ENCODE data around the gene SLC25A4. TPM values are rescaled to one million over a fixed set of nuclear protein-coding genes. Genes with fewer than 3 reads are reported as not detected.

SLC25A4 gene
- total RNA-seq, 1 donor from 2014 or later: 2.7 TPM

DNA sequence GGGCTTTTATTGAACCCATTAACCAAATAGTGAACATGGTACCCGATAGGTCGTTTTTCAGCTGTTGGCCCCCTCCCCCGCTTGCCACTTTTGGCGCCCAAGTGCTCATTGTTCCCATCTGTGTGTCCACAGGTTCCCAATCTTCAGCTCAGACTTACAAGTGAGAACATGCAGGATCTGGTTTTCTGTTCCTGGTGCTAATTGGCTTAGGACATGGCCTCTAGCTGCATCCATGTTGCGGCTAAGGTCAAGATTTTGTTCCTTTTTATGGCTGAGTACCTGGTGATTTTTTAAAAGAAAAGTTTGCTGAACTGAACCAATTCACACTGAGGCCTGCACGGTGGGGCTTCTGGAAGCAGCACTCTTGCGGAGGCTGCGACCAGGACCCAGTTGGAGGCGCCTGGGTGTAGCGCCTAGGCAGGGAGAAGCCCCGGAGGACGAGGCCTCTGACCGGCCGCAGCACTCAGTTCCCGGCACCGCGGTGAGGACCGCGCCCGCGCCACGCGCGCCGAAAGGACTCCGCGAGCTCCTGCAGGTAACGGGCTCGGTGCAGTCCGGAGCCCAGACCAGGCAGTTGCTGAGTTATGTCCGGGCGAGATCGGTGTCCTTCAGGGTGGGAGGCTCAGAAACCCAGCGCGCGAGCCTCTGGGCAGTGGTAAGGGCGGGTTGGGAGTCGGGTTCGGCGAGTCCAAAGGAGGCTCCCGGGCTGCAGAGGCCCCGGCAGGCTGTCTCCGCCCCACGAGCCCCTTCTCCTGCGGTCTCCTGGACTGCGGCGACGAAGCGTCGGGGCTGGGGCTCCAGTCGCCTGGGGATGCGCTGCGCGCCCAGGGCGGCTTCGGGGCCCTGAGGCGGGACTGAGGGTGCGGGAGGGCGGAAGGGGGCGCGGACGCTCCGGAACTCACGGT lies 15.8 kb upstream of the SLC25A4 start:
- H3K27ac Mint-ChIP-seq: no peak overlapping the region
- intact Hi-C loops (cut with micrococcal nuclease): no loop called here
- peaks cover 71% of the 10 kb centered on the region for H3K27me3 Mint-ChIP-seq (ENCODE audit: insufficient read depth)
- H3K36me3 Mint-ChIP-seq (ENCODE audit: low read depth): no peaks in the 10 kb centered on the region
- peaks cover 15% of the 10 kb centered on the region for H3K4me1 Mint-ChIP-seq (ENCODE audit: low read depth)
- H3K9me3 Mint-ChIP-seq: no peaks in the 10 kb centered on the region
- no peak for DNase-seq (ENCODE audit: low spot score)
- H3K4me3 Mint-ChIP-seq: peak overlapping the region; percentile 51

GRCh38 chr4:185128272-185129119 lies 14.6 kb upstream of the SLC25A4 start:
- no peaks in the 10 kb centered on the region for H3K9me3 Mint-ChIP-seq
- intact Hi-C loops (cut with micrococcal nuclease): no loop called here
- no peaks in the 10 kb centered on the region for H3K36me3 Mint-ChIP-seq (ENCODE audit: low read depth)
- no peak overlapping the region for H3K27ac Mint-ChIP-seq
- H3K4me3 Mint-ChIP-seq: peak overlapping the region; percentile 71
- H3K27me3 Mint-ChIP-seq (ENCODE audit: insufficient read depth): peaks cover 64% of the 10 kb centered on the region
- no peak for DNase-seq (ENCODE audit: low spot score)
- peaks cover 7% of the 10 kb centered on the region for H3K4me1 Mint-ChIP-seq (ENCODE audit: low read depth)

- Mint-ChIP-seq H3K27me3 (ENCODE audit: insufficient read depth) (peaks cover 52% of the 10 kb centered on the region), H3K36me3 (ENCODE audit: low read depth) (no peaks in the 10 kb centered on the region), H3K4me3 (no peak overlapping the region), H3K4me1 (ENCODE audit: low read depth) (no peaks in the 10 kb centered on the region), H3K9me3 (no peaks in the 10 kb centered on the region), H3K27ac (no peak overlapping the region)
- intact Hi-C loops (cut with micrococcal nuclease): loop anchor here (1.0 to 2.0 kb wide), 6 partner anchors 49 to 1294 kb away; no protein-coding TSS in a partner anchor
- no peak for DNase-seq (ENCODE audit: low spot score)
Measured at GRCh38 chr4:185134307-185134869, 8.7 kb upstream of the SLC25A4 start.

DNA sequence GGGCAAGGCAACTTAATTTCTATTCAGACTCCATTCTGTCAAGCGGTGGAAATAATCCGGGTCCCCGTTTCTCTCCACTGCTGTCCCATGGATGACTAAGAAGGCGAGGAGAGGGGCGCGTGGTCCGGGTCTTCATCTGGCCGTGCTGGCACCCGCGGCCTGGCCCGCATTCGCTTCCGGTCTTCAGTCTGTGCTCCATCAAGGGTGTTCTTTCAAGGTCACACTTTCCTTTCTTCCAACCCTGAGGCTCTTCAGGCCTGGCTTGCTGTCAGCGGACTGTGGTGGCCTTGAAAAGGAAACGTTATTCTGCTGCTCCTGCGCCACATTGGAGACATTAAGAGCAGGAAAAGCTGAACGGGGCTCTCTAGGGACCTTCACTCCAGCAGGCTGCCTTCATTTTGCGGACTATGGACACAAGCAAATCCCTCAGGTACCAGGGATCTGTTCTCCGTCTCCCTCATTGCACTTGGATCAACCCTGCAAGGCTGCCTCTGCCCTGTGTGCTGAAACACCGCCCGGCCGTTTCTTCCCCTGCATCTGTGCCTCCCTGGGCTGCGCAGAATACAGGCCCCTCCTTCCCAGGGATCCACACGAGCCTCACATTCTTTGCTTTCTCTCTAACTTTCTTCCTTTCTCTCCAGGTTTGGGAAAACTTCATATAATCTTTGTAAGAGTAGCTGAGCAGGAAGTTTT lies 5.7 kb upstream of the SLC25A4 start:
- Mint-ChIP-seq H3K36me3 (ENCODE audit: low read depth) (peaks cover 1% of the 10 kb centered on the region), H3K4me3 (no peak overlapping the region), H3K4me1 (ENCODE audit: low read depth) (peaks cover 2% of the 10 kb centered on the region), H3K27ac (no peak overlapping the region), H3K9me3 (no peaks in the 10 kb centered on the region), H3K27me3 (ENCODE audit: insufficient read depth) (peaks cover 62% of the 10 kb centered on the region)
- intact Hi-C loops (cut with micrococcal nuclease): no loop called here
- no peak for DNase-seq (ENCODE audit: low spot score)

DNA sequence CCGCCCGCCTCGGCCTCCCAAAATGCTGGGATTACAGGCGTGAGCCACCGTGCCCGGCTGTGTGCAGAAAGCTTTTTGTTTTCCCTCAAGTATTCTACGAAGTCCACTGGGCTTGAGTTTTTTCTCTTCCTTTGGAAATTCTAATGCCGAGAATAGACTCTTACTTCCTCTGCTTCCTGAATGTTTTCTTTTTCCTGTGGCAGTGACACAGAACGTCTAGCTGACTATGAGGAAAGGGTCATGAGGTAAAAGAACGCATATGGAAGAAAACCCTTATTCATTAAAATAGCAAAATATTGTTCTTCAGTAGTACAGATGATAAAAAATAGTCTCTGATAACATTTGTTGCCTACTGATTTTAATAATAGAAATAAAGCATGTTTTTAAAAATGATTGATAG lies 4.9 kb upstream of the SLC25A4 start:
- Mint-ChIP-seq H3K9me3 (no peaks in the 10 kb centered on the region), H3K4me3 (no peak overlapping the region)
- intact Hi-C loops (cut with micrococcal nuclease): no loop called here

GRCh38 chr4:185139736-185140135 lies 3.3 kb upstream of the SLC25A4 start:
- peaks cover 1% of the 10 kb centered on the region for H3K36me3 Mint-ChIP-seq (ENCODE audit: low read depth)
- no peak overlapping the region for H3K27ac Mint-ChIP-seq
- H3K4me1 Mint-ChIP-seq (ENCODE audit: low read depth): peaks cover 12% of the 10 kb centered on the region
- peaks cover 70% of the 10 kb centered on the region for H3K27me3 Mint-ChIP-seq (ENCODE audit: insufficient read depth)
- no peaks in the 10 kb centered on the region for H3K9me3 Mint-ChIP-seq
- no peak overlapping the region for H3K4me3 Mint-ChIP-seq
- no peak for DNase-seq (ENCODE audit: low spot score)
- intact Hi-C loops (cut with micrococcal nuclease): loop anchor here (5.0 kb wide), 2 partner anchors 407 to 492 kb away; partner anchors contain the start of genes CASP3, CENPU and PRIMPOL

More for the DNA sequence above, 4.9 kb upstream of the SLC25A4 start:
- no peak for DNase-seq (ENCODE audit: low spot score)
- peaks cover 1% of the 10 kb centered on the region for H3K36me3 Mint-ChIP-seq (ENCODE audit: low read depth)
- no peak overlapping the region for H3K27ac Mint-ChIP-seq
- peaks cover 64% of the 10 kb centered on the region for H3K27me3 Mint-ChIP-seq (ENCODE audit: insufficient read depth)
- H3K4me1 Mint-ChIP-seq (ENCODE audit: low read depth): peaks cover 6% of the 10 kb centered on the region

- Mint-ChIP-seq H3K27me3 (ENCODE audit: insufficient read depth) (peaks cover 74% of the 10 kb centered on the region), H3K36me3 (ENCODE audit: low read depth) (peaks cover 1% of the 10 kb centered on the region), H3K4me1 (ENCODE audit: low read depth) (peaks cover 12% of the 10 kb centered on the region), H3K4me3 (no peak overlapping the region), H3K27ac (no peak overlapping the region), H3K9me3 (no peaks in the 10 kb centered on the region)
- intact Hi-C loops (cut with micrococcal nuclease): loop anchor here (2.0 to 5.0 kb wide), 6 partner anchors 41 to 494 kb away; partner anchors contain the start of genes ANKRD37, CASP3, CCDC110 and CENPU
- no peak for DNase-seq (ENCODE audit: low spot score)
Measured at GRCh38 chr4:185141777-185142176, 1.3 kb upstream of the SLC25A4 start.

- H3K27ac Mint-ChIP-seq: no peak overlapping the region
- no peak for DNase-seq (ENCODE audit: low spot score)
- H3K36me3 Mint-ChIP-seq (ENCODE audit: low read depth): peaks cover 1% of the 10 kb centered on the region
- H3K27me3 Mint-ChIP-seq (ENCODE audit: insufficient read depth): peaks cover 72% of the 10 kb centered on the region
- H3K4me3 Mint-ChIP-seq: peak overlapping the region; percentile 82
- H3K9me3 Mint-ChIP-seq: no peaks in the 10 kb centered on the region
- H3K4me1 Mint-ChIP-seq (ENCODE audit: low read depth): peaks cover 12% of the 10 kb centered on the region
- intact Hi-C loops (cut with micrococcal nuclease): loop anchor here (2.0 to 5.0 kb wide), 6 partner anchors 40 to 495 kb away; partner anchors contain the start of genes ANKRD37, CASP3, CCDC110 and CENPU
Measured at GRCh38 chr4:185142564-185142911, 528 bp upstream of the SLC25A4 start.

DNA sequence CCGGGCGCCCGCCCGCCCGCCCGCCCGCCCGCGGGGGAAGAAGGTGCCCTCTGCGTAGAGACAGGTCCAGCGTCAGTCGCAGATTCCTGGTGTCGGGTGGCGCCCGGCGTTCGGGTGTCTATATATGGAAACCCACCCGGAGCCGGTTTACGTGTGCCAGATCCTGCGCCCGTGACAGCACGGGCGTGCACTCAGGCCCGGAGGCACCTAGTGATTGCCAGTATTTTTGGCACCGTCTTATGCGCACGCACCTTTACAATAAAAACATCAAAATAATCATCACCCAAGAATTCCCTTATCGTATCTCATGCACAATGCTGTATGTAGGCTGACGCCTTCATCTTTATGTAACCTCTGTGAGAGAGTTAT lies 519 bp downstream of the SLC25A4 start:
- Mint-ChIP-seq H3K4me3 (peak overlapping the region; percentile 81), H3K27ac (no peak overlapping the region)

DNA sequence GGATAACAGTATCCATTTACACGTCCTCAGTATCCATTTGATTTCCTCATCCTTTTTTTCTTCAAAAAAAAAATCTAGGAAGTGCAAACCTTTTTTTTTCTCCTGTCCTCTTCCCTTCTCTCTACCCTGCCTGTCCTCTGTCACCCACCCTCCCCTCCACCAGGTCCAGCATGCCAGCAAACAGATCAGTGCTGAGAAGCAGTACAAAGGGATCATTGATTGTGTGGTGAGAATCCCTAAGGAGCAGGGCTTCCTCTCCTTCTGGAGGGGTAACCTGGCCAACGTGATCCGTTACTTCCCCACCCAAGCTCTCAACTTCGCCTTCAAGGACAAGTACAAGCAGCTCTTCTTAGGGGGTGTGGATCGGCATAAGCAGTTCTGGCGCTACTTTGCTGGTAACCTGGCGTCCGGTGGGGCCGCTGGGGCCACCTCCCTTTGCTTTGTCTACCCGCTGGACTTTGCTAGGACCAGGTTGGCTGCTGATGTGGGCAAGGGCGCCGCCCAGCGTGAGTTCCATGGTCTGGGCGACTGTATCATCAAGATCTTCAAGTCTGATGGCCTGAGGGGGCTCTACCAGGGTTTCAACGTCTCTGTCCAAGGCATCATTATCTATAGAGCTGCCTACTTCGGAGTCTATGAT lies 1.7 kb downstream of the SLC25A4 start:
- H3K4me1 Mint-ChIP-seq (ENCODE audit: low read depth): peaks cover 12% of the 10 kb centered on the region
- DNase-seq (ENCODE audit: low spot score): no peak
- H3K9me3 Mint-ChIP-seq: no peaks in the 10 kb centered on the region
- H3K36me3 Mint-ChIP-seq (ENCODE audit: low read depth): peaks cover 4% of the 10 kb centered on the region
- H3K4me3 Mint-ChIP-seq: peak overlapping the region; percentile 15
- peaks cover 56% of the 10 kb centered on the region for H3K27me3 Mint-ChIP-seq (ENCODE audit: insufficient read depth)
- intact Hi-C loops (cut with micrococcal nuclease): loop anchor here (5.0 kb wide), 2 partner anchors 412 to 497 kb away; partner anchors contain the start of genes CASP3, CENPU and PRIMPOL
- H3K27ac Mint-ChIP-seq: no peak overlapping the region

More for the DNA sequence above, 519 bp downstream of the SLC25A4 start:
- DNase-seq (ENCODE audit: low spot score): no peak
- H3K9me3 Mint-ChIP-seq: no peaks in the 10 kb centered on the region
- peaks cover 66% of the 10 kb centered on the region for H3K27me3 Mint-ChIP-seq (ENCODE audit: insufficient read depth)
- intact Hi-C loops (cut with micrococcal nuclease): loop anchor here (1.0 to 5.0 kb wide), 7 partner anchors 22 to 496 kb away; partner anchors contain the start of genes ANKRD37, CASP3, CCDC110 and CENPU
- peaks cover 1% of the 10 kb centered on the region for H3K36me3 Mint-ChIP-seq (ENCODE audit: low read depth)
- peaks cover 12% of the 10 kb centered on the region for H3K4me1 Mint-ChIP-seq (ENCODE audit: low read depth)

DNA sequence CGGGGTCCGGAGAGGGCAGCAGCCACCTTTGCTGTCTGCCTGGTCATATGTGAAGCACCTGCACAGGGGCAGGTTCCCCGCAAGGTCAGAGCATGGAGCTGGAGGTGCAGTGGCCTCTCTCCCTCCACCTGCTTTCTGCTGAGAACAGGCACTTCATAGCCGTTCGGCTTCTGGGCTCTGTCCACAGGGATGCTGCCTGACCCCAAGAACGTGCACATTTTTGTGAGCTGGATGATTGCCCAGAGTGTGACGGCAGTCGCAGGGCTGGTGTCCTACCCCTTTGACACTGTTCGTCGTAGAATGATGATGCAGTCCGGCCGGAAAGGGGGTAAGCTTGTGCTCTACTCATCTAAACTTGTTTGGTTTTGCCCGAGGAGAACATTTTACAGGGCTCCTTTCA lies 2.5 kb downstream of the SLC25A4 start:
- peaks cover 7% of the 10 kb centered on the region for H3K36me3 Mint-ChIP-seq (ENCODE audit: low read depth)
- H3K4me1 Mint-ChIP-seq (ENCODE audit: low read depth): peaks cover 12% of the 10 kb centered on the region
- no peaks in the 10 kb centered on the region for H3K9me3 Mint-ChIP-seq
- H3K27ac Mint-ChIP-seq: no peak overlapping the region
- no peak for DNase-seq (ENCODE audit: low spot score)
- no peak overlapping the region for H3K4me3 Mint-ChIP-seq
- intact Hi-C loops (cut with micrococcal nuclease): no loop called here
- H3K27me3 Mint-ChIP-seq (ENCODE audit: insufficient read depth): peaks cover 48% of the 10 kb centered on the region

- no peak for DNase-seq (ENCODE audit: low spot score)
- intact Hi-C loops (cut with micrococcal nuclease): no loop called here
- Mint-ChIP-seq H3K4me1 (ENCODE audit: low read depth) (no peaks in the 10 kb centered on the region), H3K27ac (no peak overlapping the region), H3K27me3 (ENCODE audit: insufficient read depth) (peaks cover 19% of the 10 kb centered on the region), H3K9me3 (no peaks in the 10 kb centered on the region), H3K4me3 (no peak overlapping the region), H3K36me3 (ENCODE audit: low read depth) (peaks cover 15% of the 10 kb centered on the region)
Measured at GRCh38 chr4:185149392-185149791, 6.3 kb downstream of the SLC25A4 start.

Data from activated T-helper 1 cell treated with anti-CD3 and anti-CD28 coated beads, Interleukin-12 subunit alpha, Interleukin-12 subunit beta, Interleukin-2, Interleukin-4 antibody, amounts not matched to agents 30 ng/mL and 10 ng/mL and 1 ng/mL, durations not matched to agents 14 hours and 24 hours and 36 hours (primary cell).